Melanocyte of skin (primary cell): Measurements from ENCODE around the gene SERTAD2. TPM values are rescaled to one million over a fixed set of nuclear protein-coding genes. Genes with fewer than 3 reads are reported as not detected.

Experiments used
- total RNA-seq, 2 donors: library from RNA; depleted of rRNA; stranded (reverse); fragments of >200 nt; gene quantifications; 2 replicates each; pipeline ENCODE4 v1.2.3, GENCODE V29; 2012

The SERTAD2 gene, protein sequence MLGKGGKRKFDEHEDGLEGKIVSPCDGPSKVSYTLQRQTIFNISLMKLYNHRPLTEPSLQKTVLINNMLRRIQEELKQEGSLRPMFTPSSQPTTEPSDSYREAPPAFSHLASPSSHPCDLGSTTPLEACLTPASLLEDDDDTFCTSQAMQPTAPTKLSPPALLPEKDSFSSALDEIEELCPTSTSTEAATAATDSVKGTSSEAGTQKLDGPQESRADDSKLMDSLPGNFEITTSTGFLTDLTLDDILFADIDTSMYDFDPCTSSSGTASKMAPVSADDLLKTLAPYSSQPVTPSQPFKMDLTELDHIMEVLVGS
- total RNA-seq = 10 to 100 TPM in 1 of 2 donors, 1 to 10 TPM in 1; 7.2 to 10.7 TPM

DNA sequence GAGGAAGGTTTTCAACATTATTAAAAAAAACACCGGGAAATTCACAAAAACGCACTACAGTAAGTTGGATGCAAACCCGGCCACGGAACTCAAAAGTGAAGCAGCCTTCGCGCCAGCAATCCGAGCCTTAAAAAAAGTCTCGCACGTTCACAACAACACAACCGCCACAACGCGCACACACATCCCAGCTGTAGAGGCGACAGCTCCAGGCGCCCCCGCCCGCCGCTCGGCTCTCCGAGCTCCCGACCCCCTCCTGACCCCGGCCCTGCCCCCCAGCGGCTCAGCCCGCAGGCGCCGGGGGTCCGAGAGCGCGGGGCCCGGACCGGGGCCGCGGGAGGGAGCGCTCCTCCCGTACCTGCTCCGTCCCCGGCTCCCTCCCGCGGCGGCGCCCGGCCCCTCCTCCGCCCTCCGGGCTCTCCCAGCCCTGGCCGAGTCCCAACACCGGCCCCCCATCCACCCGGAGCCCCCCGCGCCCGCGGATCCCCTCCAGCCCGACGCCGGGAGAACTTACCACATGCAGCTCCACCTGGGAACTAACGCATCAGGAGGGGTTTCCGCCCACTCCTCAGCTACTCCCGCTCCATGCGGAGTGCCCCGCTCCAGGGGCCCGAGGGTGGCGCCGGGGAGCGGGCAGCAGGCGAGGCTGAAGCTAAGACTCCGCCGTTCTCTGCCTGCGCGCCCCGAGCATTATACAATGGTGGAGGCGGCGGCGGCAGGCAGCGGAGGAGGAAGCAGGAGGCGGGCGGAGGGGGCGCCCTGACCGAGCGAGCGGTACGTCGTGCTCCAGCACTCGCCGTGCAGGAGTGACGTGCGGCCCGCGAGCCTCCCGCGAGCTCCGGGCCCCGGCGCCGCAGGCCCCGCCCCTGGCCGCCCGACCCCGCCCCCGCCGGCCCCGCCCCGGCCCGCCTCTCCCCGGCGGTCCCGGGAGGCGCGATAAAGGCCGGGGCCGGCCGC lies at the start of gene SERTAD2:
Gene SERTAD2 (minus strand): TSS at position 805 of the 954 bp plus-strand sequence. CDS start 17,042 bp downstream, outside the sequence.

Other genes starting within 250 kb of the SERTAD2 start
- gene LGALSL, start 199.8 kb downstream of the SERTAD2 start, total RNA-seq = 1 to 10 TPM; 3.0 to 4.8 TPM
- 10 to 100 TPM; 18.6 to 21.6 TPM for gene AFTPH, start 129.6 kb downstream of the SERTAD2 start, total RNA-seq